Gastrocnemius medialis (tissue), 4 donors: ENCODE data around the gene MSH5. TPM values are rescaled to one million over a fixed set of nuclear protein-coding genes. Genes with fewer than 3 reads are reported as not detected.

Source experiments
- ATAC-seq, 2 donors: fragments of 150-250 bp; one replicate each; pipeline ENCODE4 v1.9.1; 2016
- DNase-seq, 2 donors: peaks; one replicate each; pipeline ENCODE4 v3.0.0-alpha.2; 2019
- H3K27ac ChIP-seq, 4 donors: fragments of 200-600 bp; sonication (generic); 1 replicate in 1 of 4; 2 replicates in 3 of 4; pipeline ENCODE4 v1.5.1; 2016 to 2018; ENCODE audit warnings: mild to moderate bottlenecking in 2 of 4, moderate library complexity in 1 of 4
- H3K27me3 ChIP-seq, 3 donors: fragments of 200-600 bp; sonication (generic) in 2 of 3; 1 replicate in 1 of 3; 2 replicates in 2 of 3; pipeline versions ENCODE4 v1.5.1 to v1.6.0; 2016 to 2019; ENCODE audit warnings: mild to moderate bottlenecking in 1 of 3, moderate library complexity in 1 of 3
- H3K36me3 ChIP-seq, 2 donors: fragments of 200-600 bp; sonication (generic) in 1 of 2; one replicate each; pipeline ENCODE4 v1.5.1; 2017 to 2018
- H3K4me1 ChIP-seq, 2 donors: fragments of 200-600 bp; sonication (generic) in 1 of 2; one replicate each; pipeline ENCODE4 v1.5.1; 2016 to 2017; ENCODE audit warnings: mild to moderate bottlenecking in 2 of 2
- H3K4me3 ChIP-seq, 4 donors: fragments of 200-600 bp; sonication (generic) in 3 of 4; 1 replicate in 1 of 4; 2 replicates in 3 of 4; pipeline ENCODE4 v1.5.1; 2016 to 2019; ENCODE audit warnings: mild to moderate bottlenecking in 2 of 4
- H3K9me3 ChIP-seq, 3 donors: fragments of 200-600 bp; sonication (generic) in 2 of 3; 1 replicate in 1 of 3; 2 replicates in 2 of 3; pipeline ENCODE4 v1.5.1; 2016 to 2019
- CTCF ChIP-seq, 5 experiments: fragments of 450-650 bp in 3 of 5; fragments of 200-600 bp in 2 of 5; sonication (generic) in 2 of 5; IDR thresholded peaks in 4 of 5; conservative IDR thresholded peaks in 1 of 5; 1 replicate in 4 of 5; 2 replicates in 1 of 5; pipeline ENCODE4 v1.5.1; 2016 to 2019; ENCODE audit warnings: antibody characterized with exemption in 5 of 5, mild to moderate bottlenecking in 3 of 5, moderate library complexity in 3 of 5
- POLR2A ChIP-seq, 2 donors: fragments of 450-650 bp; IDR thresholded peaks; one replicate each; pipeline ENCODE4 v1.6.1; 2017; ENCODE audit warnings: antibody characterized with exemption in 2 of 2, mild to moderate bottlenecking in 2 of 2, moderate library complexity in 2 of 2
- in situ Hi-C, 4 donors: fragments of 200-750 bp; cut with MboI; loops; one replicate each; pipeline versions ENCODE4 v1.15.0 to v1.8.0; 2017; ENCODE audit warnings: low sequenced_read_pairs in 4 of 4
- intact Hi-C: fragments of 100-400 bp; cut with DNase I; formaldehyde crosslinking; loops from one replicate; pipeline ENCODE4 v1.15.1; 2023; ENCODE audit warnings: low total_unique reads
- total RNA-seq, 4 donors: library from RNA; depleted of rRNA; stranded (reverse); fragments of >200 nt; gene quantifications; one replicate each; pipeline versions ENCODE4 v1.1.0 to v1.2.3, GENCODE V29; 2016

The MSH5 gene
- 1 to 10 TPM in 3 of 4 donors, under 1 TPM in 1; 0.35 to 7.8 (median 1.6) TPM for total RNA-seq

GRCh38 chr6:31739639-31740396, at the start of gene MSH5:
MSH5 (plus strand) TSS chr6:31740005; CDS start chr6:31740467, 462 bp downstream.
- peaks cover 12 to 21% of the 10 kb centered on the region in 2 donors for H3K4me1 ChIP-seq
- ATAC-seq (peak; percentile 99), DNase-seq (peak; percentile 99)
- H3K27ac ChIP-seq = peak within 1 kb of the TSS; percentile 47 to 68 (median 63)
- in situ Hi-C loops = no loop called here
- H3K9me3 ChIP-seq = no peaks in the 10 kb centered on the region
- no peak for TF ChIP-seq CTCF (IDR thresholded peaks at IDR 0.05 in 4 of 5, conservative IDR thresholded peaks at IDR 0.05 in 1 of 5)
- TF ChIP-seq POLR2A (IDR thresholded peaks at IDR 0.05) = peak; percentile 31 to 52
- H3K27me3 ChIP-seq = peaks cover 0 to 9% (median 5%) of the 10 kb centered on the region in 3 donors
- intact Hi-C loops = loop anchor here (2.0 to 10.0 kb wide), 3 partner anchors 37 to 235 kb away; partner anchors contain the start of genes ABHD16A, DXO and VARS1
- no peaks in the 10 kb centered on the region for H3K36me3 ChIP-seq
- peak within 1 kb of the TSS; percentile 62 to 79 (median 73) for H3K4me3 ChIP-seq

- in situ Hi-C loops (loop anchor here in 1 of 4 donors (25.0 kb wide), 1 partner anchor 272 kb away; the partner anchor contains the start of genes DXO, NELFE and SKIC2), intact Hi-C loops (no loop called here)
- TF ChIP-seq POLR2A (IDR thresholded peaks at IDR 0.05) (no peak), CTCF (IDR thresholded peaks at IDR 0.05 in 4 of 5, conservative IDR thresholded peaks at IDR 0.05 in 1 of 5) (no peak)
- H3K4me3 ChIP-seq = no peak overlapping the region
- no peak overlapping the region for H3K27ac ChIP-seq
- no peaks in the 10 kb centered on the region for H3K4me1 ChIP-seq
- peaks cover 0 to 98% of the 10 kb centered on the region in 2 donors for H3K36me3 ChIP-seq
- DNase-seq = no peak
- H3K27me3 ChIP-seq = no peaks in the 10 kb centered on the region
- no peaks in the 10 kb centered on the region for H3K9me3 ChIP-seq
- no peak for ATAC-seq
Observed at GRCh38 chr6:31690231-31691077, 49.4 kb upstream of the MSH5 start.

- no peak for DNase-seq
- Histone ChIP-seq H3K4me1 (no peaks in the 10 kb centered on the region), H3K9me3 (no peaks in the 10 kb centered on the region), H3K36me3 (peaks cover 0 to 100% of the 10 kb centered on the region in 2 donors), H3K4me3 (no peak overlapping the region), H3K27me3 (no peaks in the 10 kb centered on the region), H3K27ac (no peak overlapping the region)
- in situ Hi-C loops = loop anchor here in 1 of 4 donors (25.0 kb wide), 1 partner anchor 271 kb away; the partner anchor contains the start of genes DXO, NELFE and SKIC2
- ATAC-seq = no peak
- intact Hi-C loops = no loop called here
- TF ChIP-seq POLR2A (IDR thresholded peaks at IDR 0.05) (no peak), CTCF (IDR thresholded peaks at IDR 0.05 in 4 of 5, conservative IDR thresholded peaks at IDR 0.05 in 1 of 5) (no peak)
Observed at GRCh38 chr6:31691078-31691463, 48.7 kb upstream of the MSH5 start.

GRCh38 chr6:31691564-31692108, 48.2 kb upstream of the MSH5 start:
- Histone ChIP-seq H3K36me3 (peaks cover 0 to 100% of the 10 kb centered on the region in 2 donors), H3K4me3 (no peak overlapping the region), H3K27me3 (no peaks in the 10 kb centered on the region), H3K9me3 (no peaks in the 10 kb centered on the region), H3K4me1 (no peaks in the 10 kb centered on the region), H3K27ac (no peak overlapping the region)
- TF ChIP-seq POLR2A (IDR thresholded peaks at IDR 0.05) (no peak), CTCF (IDR thresholded peaks at IDR 0.05 in 4 of 5, conservative IDR thresholded peaks at IDR 0.05 in 1 of 5) (no peak)
- in situ Hi-C loops = loop anchor here in 1 of 4 donors (25.0 kb wide), 1 partner anchor 271 kb away; the partner anchor contains the start of genes DXO, NELFE and SKIC2
- ATAC-seq (no peak), DNase-seq (no peak)
- intact Hi-C loops = no loop called here
